Measurements from ENCODE around the gene GHRH.
A peak's percentile ranks its signal among the peaks of the same experiment; 100 is the strongest.

The GHRH gene

DNA sequence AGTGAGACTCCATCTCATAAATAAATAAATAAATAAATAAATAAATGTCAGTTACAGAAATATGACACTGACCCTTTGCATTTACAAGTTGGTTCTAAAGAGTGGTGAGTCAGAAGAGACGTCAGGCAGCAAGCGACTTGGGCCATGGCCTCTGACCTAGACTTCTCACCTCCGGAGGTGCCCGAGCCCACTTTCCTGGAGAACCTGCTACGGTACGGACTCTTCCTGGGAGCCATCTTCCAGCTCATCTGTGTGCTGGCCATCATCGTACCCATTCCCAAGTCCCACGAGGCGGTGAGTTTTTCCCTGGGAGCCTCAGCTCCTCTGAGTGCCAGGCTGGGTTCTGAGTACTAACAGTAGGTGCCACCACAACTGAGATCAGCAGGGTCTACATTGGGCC is 39.5 kb upstream of the GHRH start:
- peaks cover 58% of the 10 kb centered on the region for H4K20me1 ChIP-seq
- no peaks in the 10 kb centered on the region for H3K27me3 ChIP-seq
- peaks cover 35% of the 10 kb centered on the region for H3K4me1 ChIP-seq
- no peaks in the 10 kb centered on the region for H3K9me3 ChIP-seq
- H3K9ac ChIP-seq, result no peak overlapping the region
- TF ChIP-seq Cebpa-rat (IDR thresholded peaks at IDR 0.05), result no peak
- H3K4me3 ChIP-seq, result no peak overlapping the region
- peaks cover 82% of the 10 kb centered on the region for H3K36me3 ChIP-seq
- H3K4me2 ChIP-seq, result no peak overlapping the region
- no peak overlapping the region for H3K27ac ChIP-seq

- no peak overlapping the region for H3K9ac ChIP-seq
- no peaks in the 10 kb centered on the region for H3K27me3 ChIP-seq
- H4K20me1 ChIP-seq, result peaks cover 58% of the 10 kb centered on the region
- no peak overlapping the region for H3K4me2 ChIP-seq
- no peak overlapping the region for H3K27ac ChIP-seq
- TF ChIP-seq Cebpa-rat (IDR thresholded peaks at IDR 0.05), result no peak
- H3K36me3 ChIP-seq, result peaks cover 76% of the 10 kb centered on the region
- H3K4me3 ChIP-seq, result no peak overlapping the region
- H3K4me1 ChIP-seq, result peaks cover 31% of the 10 kb centered on the region
- no peaks in the 10 kb centered on the region for H3K9me3 ChIP-seq
Observed at GRCh38 chr20:37299718-37300528, 38.3 kb upstream of the GHRH start.

DNA sequence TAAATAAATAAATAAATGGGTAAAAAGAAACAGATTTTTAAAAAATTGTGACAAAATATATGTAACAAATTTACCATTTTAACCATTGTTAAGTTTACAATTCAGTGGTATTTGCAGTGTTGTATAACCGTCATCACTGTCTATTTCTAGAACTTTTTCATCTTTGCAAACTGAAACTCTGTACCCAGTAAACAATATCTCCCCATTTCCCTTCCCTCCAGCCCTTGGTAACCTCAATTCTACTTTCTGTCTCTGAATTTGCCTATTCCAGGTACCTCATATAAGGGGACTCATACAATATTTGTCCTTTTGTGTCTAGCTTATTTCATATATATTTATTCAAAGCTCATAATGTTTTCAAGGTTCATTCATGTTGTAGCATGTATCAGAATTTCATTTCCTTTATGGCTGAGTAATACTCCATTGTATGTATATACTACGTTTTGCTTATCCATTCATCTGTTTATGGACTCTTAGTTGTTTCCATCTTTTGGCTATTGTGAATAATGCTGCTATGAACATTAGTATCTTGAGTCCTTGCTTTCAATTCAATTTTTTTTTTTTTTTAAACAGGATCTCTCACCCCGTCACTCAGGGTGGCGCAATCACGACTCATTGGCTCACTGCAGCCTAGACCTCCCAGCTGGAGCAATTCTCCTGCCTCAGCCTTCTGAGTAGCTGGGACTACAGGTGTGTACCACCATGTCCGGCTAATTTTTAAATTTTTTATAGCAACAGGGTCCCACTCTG is 36.8 kb upstream of the GHRH start:
- Histone ChIP-seq H3K9me3 (peaks cover 8% of the 10 kb centered on the region), H3K27ac (no peak overlapping the region), H3K27me3 (no peaks in the 10 kb centered on the region), H3K4me1 (peaks cover 16% of the 10 kb centered on the region), H3K4me3 (no peak overlapping the region), H3K4me2 (no peak overlapping the region), H4K20me1 (peaks cover 59% of the 10 kb centered on the region), H3K36me3 (peaks cover 77% of the 10 kb centered on the region), H3K9ac (no peak overlapping the region)
- TF ChIP-seq Cebpa-rat (IDR thresholded peaks at IDR 0.05), result no peak

DNA sequence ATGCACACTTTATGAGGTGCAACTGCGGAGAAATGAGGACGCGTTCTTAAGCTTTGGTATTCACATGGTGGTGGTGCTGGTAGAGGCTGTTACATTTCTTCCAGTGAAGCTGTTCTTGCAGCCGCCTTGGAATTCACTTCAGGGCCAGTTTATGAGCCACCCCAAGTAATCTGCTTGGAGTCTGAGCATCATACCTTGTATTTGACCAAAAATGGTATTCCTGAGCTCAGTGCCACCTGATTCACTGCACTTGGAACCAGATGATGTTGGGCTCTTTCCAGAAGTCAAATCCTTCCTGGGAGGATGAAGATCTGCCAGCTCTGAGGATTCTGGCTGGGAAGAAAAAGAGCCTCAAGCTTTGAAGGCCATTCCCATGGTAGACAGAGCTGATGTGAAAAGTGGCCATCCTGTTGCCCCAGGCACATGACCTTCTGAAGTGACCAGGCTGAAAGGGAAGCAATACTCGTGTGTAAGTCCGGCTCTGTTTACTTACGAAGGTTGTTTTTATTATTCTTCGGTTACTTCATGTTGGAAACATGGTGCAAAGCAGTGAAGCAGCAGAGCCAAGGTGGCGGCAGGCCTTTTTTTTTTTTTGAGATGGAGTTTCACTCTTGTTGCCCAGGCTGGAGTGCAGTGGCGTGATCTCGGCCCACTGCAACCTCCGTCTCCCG is 35.6 kb upstream of the GHRH start:
- H3K27ac ChIP-seq, result no peak overlapping the region
- H3K4me1 ChIP-seq, result peaks cover 15% of the 10 kb centered on the region
- TF ChIP-seq Cebpa-rat (IDR thresholded peaks at IDR 0.05), result no peak
- H3K9me3 ChIP-seq, result peaks cover 20% of the 10 kb centered on the region
- peaks cover 57% of the 10 kb centered on the region for H4K20me1 ChIP-seq
- H3K36me3 ChIP-seq, result peaks cover 77% of the 10 kb centered on the region
- H3K27me3 ChIP-seq, result no peaks in the 10 kb centered on the region
- H3K9ac ChIP-seq, result no peak overlapping the region
- H3K4me3 ChIP-seq, result no peak overlapping the region
- H3K4me2 ChIP-seq, result no peak overlapping the region

DNA sequence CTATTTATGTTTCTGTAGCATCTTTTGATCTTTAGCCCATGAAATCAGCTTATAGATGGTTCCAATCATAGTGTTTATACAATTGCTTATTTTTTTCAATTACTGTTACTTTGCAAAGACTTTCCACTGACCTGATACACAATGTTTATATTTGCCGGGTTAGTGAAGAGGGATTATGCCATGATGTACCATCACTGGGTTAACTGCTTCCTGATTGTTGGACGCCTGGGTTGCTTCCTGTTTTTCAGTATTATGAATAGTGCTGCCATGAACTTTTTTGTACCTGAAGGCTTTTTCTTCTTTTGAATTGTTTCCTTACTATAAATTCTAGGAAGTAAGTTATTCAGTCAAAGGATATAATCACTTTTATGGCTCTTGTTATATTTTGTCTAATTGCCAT is 34.8 kb upstream of the GHRH start:
- Histone ChIP-seq H3K27me3 (no peaks in the 10 kb centered on the region), H4K20me1 (peaks cover 49% of the 10 kb centered on the region), H3K4me3 (no peak overlapping the region), H3K27ac (no peak overlapping the region), H3K9me3 (peaks cover 22% of the 10 kb centered on the region), H3K4me1 (peaks cover 23% of the 10 kb centered on the region), H3K4me2 (peak overlapping the region; percentile 18), H3K9ac (no peak overlapping the region), H3K36me3 (peaks cover 77% of the 10 kb centered on the region)
- TF ChIP-seq Cebpa-rat (IDR thresholded peaks at IDR 0.05), result no peak

GRCh38 chr20:37295595-37295994 is 34.0 kb upstream of the GHRH start:
- Histone ChIP-seq H4K20me1 (peaks cover 46% of the 10 kb centered on the region), H3K27me3 (no peaks in the 10 kb centered on the region), H3K36me3 (peaks cover 71% of the 10 kb centered on the region), H3K4me3 (no peak overlapping the region), H3K4me1 (peaks cover 31% of the 10 kb centered on the region), H3K9ac (no peak overlapping the region), H3K27ac (no peak overlapping the region), H3K4me2 (peak overlapping the region; percentile 18; the same call in 1 of the 2 replicates), H3K9me3 (peaks cover 22% of the 10 kb centered on the region)
- no peak for TF ChIP-seq Cebpa-rat (IDR thresholded peaks at IDR 0.05)

GRCh38 chr20:37295001-37295400 is 33.4 kb upstream of the GHRH start:
- peaks cover 65% of the 10 kb centered on the region for H3K36me3 ChIP-seq
- H3K4me2 ChIP-seq, result no peak overlapping the region
- H3K9ac ChIP-seq, result no peak overlapping the region
- H3K9me3 ChIP-seq, result peaks cover 22% of the 10 kb centered on the region
- peaks cover 46% of the 10 kb centered on the region for H4K20me1 ChIP-seq
- TF ChIP-seq Cebpa-rat (IDR thresholded peaks at IDR 0.05), result no peak
- no peak overlapping the region for H3K4me3 ChIP-seq
- peaks cover 37% of the 10 kb centered on the region for H3K4me1 ChIP-seq
- no peak overlapping the region for H3K27ac ChIP-seq
- H3K27me3 ChIP-seq, result no peaks in the 10 kb centered on the region

GRCh38 chr20:37294262-37294981 is 32.8 kb upstream of the GHRH start:
- H3K4me2 ChIP-seq, result no peak overlapping the region
- H4K20me1 ChIP-seq, result peaks cover 41% of the 10 kb centered on the region
- H3K9ac ChIP-seq, result no peak overlapping the region
- H3K27ac ChIP-seq, result no peak overlapping the region
- no peak overlapping the region for H3K4me3 ChIP-seq
- peaks cover 59% of the 10 kb centered on the region for H3K36me3 ChIP-seq
- H3K4me1 ChIP-seq, result peaks cover 38% of the 10 kb centered on the region
- no peaks in the 10 kb centered on the region for H3K27me3 ChIP-seq
- no peak for TF ChIP-seq Cebpa-rat (IDR thresholded peaks at IDR 0.05)
- H3K9me3 ChIP-seq, result peaks cover 22% of the 10 kb centered on the region

DNA sequence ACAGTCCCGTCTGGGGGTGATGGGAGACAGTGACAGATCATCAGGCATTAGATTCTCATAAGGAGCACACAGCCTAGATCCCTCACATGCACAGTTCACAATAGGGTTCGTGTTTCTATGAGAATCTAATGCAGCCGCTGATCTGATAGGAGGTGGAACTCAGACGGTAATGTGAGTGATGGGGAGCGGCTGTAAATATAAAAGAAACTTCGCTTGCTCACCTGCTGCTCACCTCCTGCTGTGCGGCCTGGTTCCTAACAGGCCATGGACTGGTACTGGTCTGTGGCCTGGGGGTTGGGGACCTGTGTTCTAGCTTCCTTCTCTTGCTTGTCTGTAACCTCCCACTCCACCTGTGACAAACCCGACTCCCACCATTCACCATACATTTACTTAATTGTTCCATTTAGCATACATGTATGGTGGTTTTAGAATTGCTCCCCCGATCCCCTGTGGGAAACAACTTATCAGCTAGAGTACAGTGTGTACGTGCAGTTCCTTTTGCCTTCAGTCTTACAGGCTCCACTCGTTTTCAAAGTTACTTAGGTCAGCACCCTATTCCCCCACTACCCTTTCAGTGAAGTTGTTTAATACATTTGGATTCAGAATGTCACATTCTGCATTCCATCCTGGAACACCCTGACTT is 31.8 kb upstream of the GHRH start:
- H3K4me1 ChIP-seq, result peaks cover 38% of the 10 kb centered on the region
- H3K27ac ChIP-seq, result no peak overlapping the region
- H3K4me2 ChIP-seq, result no peak overlapping the region
- H3K9ac ChIP-seq, result no peak overlapping the region
- H3K4me3 ChIP-seq, result no peak overlapping the region
- no peaks in the 10 kb centered on the region for H3K27me3 ChIP-seq
- peaks cover 50% of the 10 kb centered on the region for H3K36me3 ChIP-seq
- H3K9me3 ChIP-seq, result peaks cover 22% of the 10 kb centered on the region
- H4K20me1 ChIP-seq, result peaks cover 40% of the 10 kb centered on the region
- no peak for TF ChIP-seq Cebpa-rat (IDR thresholded peaks at IDR 0.05)
